DND-41 (cell line): Measurements from ENCODE around the gene SCNN1B.

Experiments used
- EZH2 ChIP-seq: IDR thresholded peaks from 3 replicates; pipeline ENCODE4 v1.6.1; 2012; ENCODE audit warnings: borderline replicate concordance, low read depth, mild to moderate bottlenecking, moderate library complexity, low read length, inconsistent platforms; ENCODE audit not compliant: severe bottlenecking
- TF ChIP-seq, protein P1 (sequence below): IDR thresholded peaks from 2 replicates; pipeline ENCODE4 v1.5.1; 2012; ENCODE audit warnings: borderline replicate concordance, low read length, moderate library complexity, mild to moderate bottlenecking; ENCODE audit not compliant: poor library complexity, severe bottlenecking; ENCODE audit errors: extremely low read depth

- TF ChIP-seq, protein P1, sequence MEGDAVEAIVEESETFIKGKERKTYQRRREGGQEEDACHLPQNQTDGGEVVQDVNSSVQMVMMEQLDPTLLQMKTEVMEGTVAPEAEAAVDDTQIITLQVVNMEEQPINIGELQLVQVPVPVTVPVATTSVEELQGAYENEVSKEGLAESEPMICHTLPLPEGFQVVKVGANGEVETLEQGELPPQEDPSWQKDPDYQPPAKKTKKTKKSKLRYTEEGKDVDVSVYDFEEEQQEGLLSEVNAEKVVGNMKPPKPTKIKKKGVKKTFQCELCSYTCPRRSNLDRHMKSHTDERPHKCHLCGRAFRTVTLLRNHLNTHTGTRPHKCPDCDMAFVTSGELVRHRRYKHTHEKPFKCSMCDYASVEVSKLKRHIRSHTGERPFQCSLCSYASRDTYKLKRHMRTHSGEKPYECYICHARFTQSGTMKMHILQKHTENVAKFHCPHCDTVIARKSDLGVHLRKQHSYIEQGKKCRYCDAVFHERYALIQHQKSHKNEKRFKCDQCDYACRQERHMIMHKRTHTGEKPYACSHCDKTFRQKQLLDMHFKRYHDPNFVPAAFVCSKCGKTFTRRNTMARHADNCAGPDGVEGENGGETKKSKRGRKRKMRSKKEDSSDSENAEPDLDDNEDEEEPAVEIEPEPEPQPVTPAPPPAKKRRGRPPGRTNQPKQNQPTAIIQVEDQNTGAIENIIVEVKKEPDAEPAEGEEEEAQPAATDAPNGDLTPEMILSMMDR, result no peak
- TF ChIP-seq EZH2, result no peak
These were observed 63.6 kb downstream of the SCNN1B start for GRCh38 chr16:23365602-23366240.
